Hepatocyte (in vitro differentiated cells): ENCODE results near the gene F2RL2. TPM values are rescaled to one million over a fixed set of nuclear protein-coding genes. Genes with fewer than 3 reads are reported as not detected.

Experiments
- DNase-seq: peaks from one replicate; pipeline ENCODE4 v3.0.0-alpha.2; 2016; ENCODE audit warnings: low spot score
- H2AFZ ChIP-seq: fragments of 200-600 bp; sonication (generic); 2 replicates; pipeline ENCODE4 v1.6.0; 2016; ENCODE audit warnings: antibody characterized with exemption, mild to moderate bottlenecking
- H3K27ac ChIP-seq: fragments of 200-600 bp; sonication (generic); 2 replicates; pipeline ENCODE4 v1.5.1; 2016; ENCODE audit warnings: mild to moderate bottlenecking
- H3K27me3 ChIP-seq: fragments of 200-600 bp; sonication (generic); 2 replicates; pipeline ENCODE4 v1.6.1; 2016
- H3K36me3 ChIP-seq: fragments of 200-600 bp; sonication (generic); replicated peaks from 2 replicates; pipeline ENCODE4 v1.5.1; 2016; ENCODE audit warnings: low read depth; ENCODE audit not compliant: insufficient read depth
- H3K4me1 ChIP-seq: fragments of 200-600 bp; sonication (generic); 2 replicates; pipeline ENCODE4 v1.5.1; 2016; ENCODE audit warnings: mild to moderate bottlenecking, moderate library complexity; ENCODE audit not compliant: insufficient read depth
- H3K4me2 ChIP-seq: fragments of 200-600 bp; sonication (generic); 2 replicates; pipeline ENCODE4 v1.6.0; 2016
- H3K4me3 ChIP-seq: fragments of 200-600 bp; sonication (generic); 2 replicates; pipeline ENCODE4 v1.5.1; 2016; ENCODE audit warnings: mild to moderate bottlenecking
- H3K79me2 ChIP-seq: fragments of 200-600 bp; sonication (generic); 2 replicates; pipeline ENCODE4 v1.6.0; 2017; ENCODE audit warnings: mild to moderate bottlenecking
- H3K9me2 ChIP-seq: fragments of 200-600 bp; sonication (generic); replicated peaks from 2 replicates; pipeline ENCODE4 v1.6.0; 2017; ENCODE audit warnings: mild to moderate bottlenecking; ENCODE audit not compliant: insufficient read depth
- H3K9me3 ChIP-seq: fragments of 200-600 bp; sonication (generic); 2 replicates; pipeline ENCODE4 v1.5.1; 2016; ENCODE audit warnings: low read depth, mild to moderate bottlenecking
- H4K20me1 ChIP-seq: fragments of 200-600 bp; sonication (generic); 2 replicates; pipeline ENCODE4 v1.6.0; 2016; ENCODE audit warnings: mild to moderate bottlenecking; ENCODE audit not compliant: insufficient read depth, poor library complexity, severe bottlenecking
- CTCF ChIP-seq: fragments of 200-600 bp; sonication (generic); IDR thresholded peaks from 2 replicates; pipeline ENCODE4 v1.5.1; 2016; ENCODE audit warnings: antibody characterized with exemption, mild to moderate bottlenecking; ENCODE audit not compliant: poor library complexity
- EZH2 ChIP-seq: fragments of 200-600 bp; sonication (generic); IDR thresholded peaks from 2 replicates; pipeline ENCODE4 v1.6.1; 2016; ENCODE audit warnings: antibody characterized with exemption, mild to moderate bottlenecking, borderline replicate concordance
- EZH2phosphoT487 ChIP-seq: fragments of 200-600 bp; sonication (generic); IDR thresholded peaks from one replicate; pipeline ENCODE4 v1.6.1; 2018; ENCODE audit warnings: antibody characterized with exemption, mild to moderate bottlenecking, low read depth, moderate library complexity; ENCODE audit not compliant: unreplicated experiment, severe bottlenecking
- whole genome bisulfite sequencing: methylation state at CpG from one replicate; pipeline ENCODE4 v1.1.6; 2016; ENCODE audit warnings: low lambda C conversion rate; ENCODE audit errors: missing lambda C conversion rate; 5-methylcytosine and 5-hydroxymethylcytosine counted together
- polyA plus RNA-seq: library from polyadenylated mRNA; unstranded; fragments of >200 nt; fragmentation: Nextera tagmentation; extraction: Ambion mirVana; gene quantifications from 2 replicates; pipeline ENCODE4 v1.2.1, GENCODE V29; 2016
- total RNA-seq: library from RNA; depleted of rRNA; stranded (reverse); fragments of >200 nt; gene quantifications from 2 replicates; pipeline ENCODE4 v1.2.3, GENCODE V29; 2014

F2RL2 gene
- total and polyA plus RNA-seq, 2 experiments from 2014 or later: 1.5 to 2.3 TPM

- no peak overlapping the region for H3K4me3 ChIP-seq
- H3K4me1 ChIP-seq: no peaks in the 10 kb centered on the region
- no peak overlapping the region for H3K27ac ChIP-seq
- no peaks in the 10 kb centered on the region for H3K36me3 ChIP-seq
- no peaks in the 10 kb centered on the region for H3K79me2 ChIP-seq
- H3K27me3 ChIP-seq: no peaks in the 10 kb centered on the region
- no peak overlapping the region for H3K4me2 ChIP-seq
- 87% methylated on average over 2 of the region's 2 CpGs for WGBS
- TF ChIP-seq EZH2phosphoT487 (no peak), CTCF (no peak), EZH2 (no peak)
- no peak for DNase-seq
- no peaks in the 10 kb centered on the region for H3K9me3 ChIP-seq
- no peaks in the 10 kb centered on the region for H3K9me2 ChIP-seq
- no peaks in the 10 kb centered on the region for H4K20me1 ChIP-seq
- no peak overlapping the region for H2AFZ ChIP-seq
Measured at GRCh38 chr5:76667495-76667894, 44.3 kb upstream of the F2RL2 start.

- no peak overlapping the region for H3K27ac ChIP-seq
- TF ChIP-seq EZH2 (no peak), EZH2phosphoT487 (no peak), CTCF (no peak)
- 97% methylated on average over 6 of the region's 6 CpGs for WGBS
Measured at GRCh38 chr5:76664079-76664478, 40.9 kb upstream of the F2RL2 start.

GRCh38 chr5:76663573-76663972 is 40.4 kb upstream of the F2RL2 start:
- Histone ChIP-seq H3K9me3 (no peaks in the 10 kb centered on the region), H3K27ac (no peak overlapping the region), H3K79me2 (no peaks in the 10 kb centered on the region), H3K4me1 (peaks cover 4% of the 10 kb centered on the region), H3K4me2 (no peak overlapping the region), H3K9me2 (no peaks in the 10 kb centered on the region), H3K27me3 (no peaks in the 10 kb centered on the region), H2AFZ (no peak overlapping the region), H3K36me3 (no peaks in the 10 kb centered on the region), H3K4me3 (no peak overlapping the region), H4K20me1 (no peaks in the 10 kb centered on the region)
- TF ChIP-seq EZH2 (no peak), EZH2phosphoT487 (no peak), CTCF (no peak)
- 95% methylated on average over 3 of the region's 3 CpGs for WGBS
- no peak for DNase-seq

More at GRCh38 chr5:76664079-76664478, 40.9 kb upstream of the F2RL2 start:
- DNase-seq: no peak
- Histone ChIP-seq H2AFZ (no peak overlapping the region), H3K27me3 (no peaks in the 10 kb centered on the region), H3K4me3 (no peak overlapping the region), H3K4me1 (peaks cover 4% of the 10 kb centered on the region), H3K36me3 (no peaks in the 10 kb centered on the region), H3K79me2 (no peaks in the 10 kb centered on the region), H3K9me3 (no peaks in the 10 kb centered on the region), H3K9me2 (no peaks in the 10 kb centered on the region), H3K4me2 (no peak overlapping the region), H4K20me1 (no peaks in the 10 kb centered on the region)

- 83% methylated on average over 5 of the region's 5 CpGs for WGBS
- H3K9me3 ChIP-seq: no peaks in the 10 kb centered on the region
- H3K4me1 ChIP-seq: peaks cover 4% of the 10 kb centered on the region
- no peak overlapping the region for H2AFZ ChIP-seq
- H3K27me3 ChIP-seq: no peaks in the 10 kb centered on the region
- no peak for DNase-seq
- no peaks in the 10 kb centered on the region for H4K20me1 ChIP-seq
- H3K36me3 ChIP-seq: no peaks in the 10 kb centered on the region
- no peak overlapping the region for H3K27ac ChIP-seq
- H3K4me2 ChIP-seq: no peak overlapping the region
- H3K9me2 ChIP-seq: no peaks in the 10 kb centered on the region
- no peaks in the 10 kb centered on the region for H3K79me2 ChIP-seq
- H3K4me3 ChIP-seq: no peak overlapping the region
- no peak for TF ChIP-seq EZH2
- TF ChIP-seq EZH2phosphoT487: no peak
- no peak for TF ChIP-seq CTCF
Measured at GRCh38 chr5:76662521-76662920, 39.3 kb upstream of the F2RL2 start.
